IMR-90 (cell line): Measurements from ENCODE around the gene CTNNA2. TPM values are rescaled to one million over a fixed set of nuclear protein-coding genes. Genes with fewer than 3 reads are reported as not detected.

Source experiments
- ATAC-seq: fragments of 200-7000 bp; cut with Tn5 transposase; 2 replicates; pipeline ENCODE4 v1.9.1; 2020; ENCODE audit warnings: low read depth, mild to moderate bottlenecking, moderate library complexity
- BruUV-seq: library from RNA; stranded (reverse); fragments of 400-500 nt; replicated peaks from 2 replicates; lab custom pipeline; 2021; lab: Mats Ljungman, UMichigan
- CTCF ChIA-PET: fragments of 300-600 bp; formaldehyde crosslinking; extraction: SDS; loops from one replicate; lab custom pipeline; 2021; ENCODE audit warnings: antibody characterized with exemption; lab: Yijun Ruan, JAX
- POLR2A ChIA-PET: fragments of 300-600 bp; sonication (Branson Sonifier 250); formaldehyde crosslinking; loops from one replicate; lab custom pipeline; 2022; ENCODE audit warnings: antibody characterized with exemption; ENCODE audit not compliant: unreplicated experiment; lab: Charles Lee
- DNase-seq: peaks from one replicate; pipeline ENCODE4 v3.0.0; 2013
- H2AFZ ChIP-seq: replicated peaks from 2 replicates; pipeline ENCODE3; 2013; ENCODE audit warnings: low read length, mild to moderate bottlenecking; ENCODE audit not compliant: poor library complexity
- H2AK5ac ChIP-seq: 2 replicates; pipeline ENCODE4 v1.6.1; 2013; ENCODE audit warnings: low read depth, low read length, inconsistent platforms
- H2AK9ac ChIP-seq: replicated peaks from 2 replicates; pipeline ENCODE3; 2013; ENCODE audit warnings: mild to moderate bottlenecking, low read depth, low read length, moderate library complexity; ENCODE audit not compliant: poor library complexity
- H2BK120ac ChIP-seq: 2 replicates; pipeline ENCODE4 v1.6.1; 2013; ENCODE audit warnings: low read depth, low read length, inconsistent platforms
- H2BK15ac ChIP-seq: 3 replicates; pipeline ENCODE4 v1.6.1; 2013; ENCODE audit warnings: low read depth, low read length, inconsistent platforms
- H2BK20ac ChIP-seq: 2 replicates; pipeline ENCODE4 v1.6.1; 2013; ENCODE audit warnings: low read depth, mild to moderate bottlenecking, inconsistent platforms, low read length, moderate library complexity
- H2BK5ac ChIP-seq: 2 replicates; pipeline ENCODE4 v1.6.1; 2013; ENCODE audit warnings: mild to moderate bottlenecking, low read depth, low read length, inconsistent platforms; ENCODE audit not compliant: poor library complexity, severe bottlenecking
- H3K14ac ChIP-seq: replicated peaks from 2 replicates; pipeline ENCODE4 v1.6.1; 2013; ENCODE audit warnings: low read depth, low read length, inconsistent platforms
- H3K18ac ChIP-seq: 2 replicates; pipeline ENCODE4 v1.6.1; 2013; ENCODE audit warnings: low read depth, low read length, control low read depth
- H3K23ac ChIP-seq: 2 replicates; pipeline ENCODE4 v1.6.1; 2013; ENCODE audit warnings: low read depth, low read length, inconsistent platforms
- H3K27ac ChIP-seq: 2 replicates; pipeline ENCODE4 v1.5.1; 2013; ENCODE audit warnings: mild to moderate bottlenecking, control low read depth, low read length; ENCODE audit not compliant: insufficient read depth
- H3K27me3 ChIP-seq: 2 replicates; pipeline ENCODE4 v1.6.1; 2013; ENCODE audit warnings: low read length; ENCODE audit not compliant: control insufficient read depth, insufficient read depth
- H3K36me3 ChIP-seq: 2 replicates; pipeline ENCODE4 v1.6.1; 2013; ENCODE audit warnings: low read length, mixed read lengths; ENCODE audit not compliant: control insufficient read depth, insufficient read depth
- H3K4ac ChIP-seq: 2 replicates; pipeline ENCODE4 v1.6.1; 2013; ENCODE audit warnings: low read depth, low read length, inconsistent platforms
- H3K4me1 ChIP-seq: 2 replicates; pipeline ENCODE4 v1.6.1; 2013; ENCODE audit warnings: low read length, mixed read lengths; ENCODE audit not compliant: control insufficient read depth, insufficient read depth
- H3K4me2 ChIP-seq: 2 replicates; pipeline ENCODE4 v1.6.1; 2013; ENCODE audit warnings: low read depth, mild to moderate bottlenecking, control low read depth, low read length, moderate library complexity
- H3K4me3 ChIP-seq: 2 replicates; pipeline ENCODE4 v1.5.1; 2013; ENCODE audit warnings: low read depth, mild to moderate bottlenecking, control low read depth, low read length, moderate library complexity; ENCODE audit not compliant: insufficient read depth
- H3K56ac ChIP-seq: 2 replicates; pipeline ENCODE4 v1.6.1; 2013; ENCODE audit warnings: low read length, inconsistent platforms; ENCODE audit not compliant: insufficient read depth; ENCODE audit errors: extremely low read depth
- H3K79me1 ChIP-seq, 2 experiments: 2 replicates each; pipeline ENCODE4 v1.6.1; 2013; ENCODE audit warnings: low read length in 2 of 2, inconsistent platforms in 1 of 2, low read depth in 1 of 2
- H3K9ac ChIP-seq: 2 replicates; pipeline ENCODE4 v1.6.1; 2013; ENCODE audit warnings: low read depth, low read length, control low read depth
- H3K9me1 ChIP-seq: 2 replicates; pipeline ENCODE4 v1.6.1; 2013; ENCODE audit warnings: low read length, inconsistent platforms; ENCODE audit not compliant: insufficient read depth
- H3K9me3 ChIP-seq: 2 replicates; pipeline ENCODE4 v1.6.1; 2013; ENCODE audit warnings: low read length; ENCODE audit not compliant: control insufficient read depth, insufficient read depth
- H4K20me1 ChIP-seq: 2 replicates; pipeline ENCODE4 v1.6.1; 2013; ENCODE audit warnings: low read length, inconsistent platforms; ENCODE audit not compliant: insufficient read depth
- H4K5ac ChIP-seq: 2 replicates; pipeline ENCODE4 v1.6.1; 2013; ENCODE audit warnings: mild to moderate bottlenecking, low read depth, low read length, control low read depth
- H4K8ac ChIP-seq, 2 experiments: 2 replicates each; pipeline ENCODE4 v1.6.1; 2013; ENCODE audit warnings: low read depth in 2 of 2, low read length in 2 of 2, control low read depth in 1 of 2, inconsistent platforms in 1 of 2
- H4K91ac ChIP-seq: 2 replicates; pipeline ENCODE4 v1.6.1; 2013; ENCODE audit warnings: low read depth, low read length, inconsistent platforms; ENCODE audit not compliant: insufficient read depth
- BHLHE40 ChIP-seq: fragments of 150-350 bp; IDR thresholded peaks from 2 replicates; pipeline ENCODE4 v1.6.1; 2016; ENCODE audit warnings: mild to moderate bottlenecking, low read depth, low read length
- CEBPB ChIP-seq: IDR thresholded peaks from 2 replicates; pipeline ENCODE4 v1.6.1; 2012; ENCODE audit warnings: low read depth, low read length, improper control_type of control experiment
- CHD1 ChIP-seq: IDR thresholded peaks from 2 replicates; pipeline ENCODE4 v1.6.1; 2012; ENCODE audit warnings: low read depth, low read length, improper control_type of control experiment
- FOS ChIP-seq: fragments of 150-350 bp; IDR thresholded peaks from 2 replicates; pipeline ENCODE4 v1.6.1; 2016; ENCODE audit warnings: low read depth, low read length
- MAFK ChIP-seq: IDR thresholded peaks from 2 replicates; pipeline ENCODE4 v1.6.1; 2012; ENCODE audit warnings: low read depth, low read length, improper control_type of control experiment
- MAZ ChIP-seq: IDR thresholded peaks from 2 replicates; pipeline ENCODE4 v1.6.1; 2012; ENCODE audit warnings: low read depth, mild to moderate bottlenecking, low read length, improper control_type of control experiment, moderate library complexity, borderline replicate concordance
- MXI1 ChIP-seq: IDR thresholded peaks from 2 replicates; pipeline ENCODE4 v1.6.1; 2012; ENCODE audit warnings: low read depth, mild to moderate bottlenecking, low read length, moderate library complexity, borderline replicate concordance
- NFE2L2 ChIP-seq: fragments of 150-350 bp; IDR thresholded peaks from 2 replicates; pipeline ENCODE4 v1.6.1; 2016; ENCODE audit warnings: low read depth, mild to moderate bottlenecking, low read length
- POLR2A ChIP-seq: IDR thresholded peaks from 2 replicates; pipeline ENCODE4 v1.6.1; 2012; ENCODE audit warnings: mild to moderate bottlenecking, low read depth, low read length
- RAD21 ChIP-seq: IDR thresholded peaks from 2 replicates; pipeline ENCODE4 v1.6.1; 2012; ENCODE audit warnings: low read length, improper control_type of control experiment
- RCOR1 ChIP-seq: IDR thresholded peaks from 2 replicates; pipeline ENCODE4 v1.6.1; 2012; ENCODE audit warnings: mild to moderate bottlenecking, low read length, improper control_type of control experiment; ENCODE audit not compliant: insufficient replicate concordance
- RFX5 ChIP-seq: IDR thresholded peaks from 2 replicates; pipeline ENCODE4 v1.8.0; 2012; ENCODE audit warnings: low read depth, mild to moderate bottlenecking, low read length, moderate library complexity
- SMC3 ChIP-seq: fragments of 150-350 bp; IDR thresholded peaks from 2 replicates; pipeline ENCODE4 v1.6.1; 2016; ENCODE audit warnings: low read depth, mild to moderate bottlenecking, antibody characterized with exemption, low read length, moderate library complexity
- WGBS, 2 experiments: methylation state at CpG; one replicate each; pipeline versions ENCODE4 v1.1.5 to v1.1.7; 2013; ENCODE audit warnings: missing lambda C conversion rate in 2 of 2; ENCODE audit not compliant: insufficient read length in 1 of 2; ENCODE audit errors: extremely low coverage in 2 of 2; 5-methylcytosine and 5-hydroxymethylcytosine counted together
- dilution Hi-C: fragments of 300-500 bp; cut with HindIII; formaldehyde crosslinking; loops from one replicate; pipeline ENCODE4 v1.14.3; 2018; ENCODE audit warnings: low sequenced_read_pairs; ENCODE audit not compliant: unreplicated experiment
- in situ Hi-C: fragments of 300-500 bp; cut with MboI; formaldehyde crosslinking; loops from 3 replicates; pipeline ENCODE4 v1.14.3; 2019; ENCODE audit warnings: low sequenced_read_pairs, inconsistent platforms, mixed read lengths
- intact Hi-C: fragments of 100-400 bp; cut with micrococcal nuclease; formaldehyde crosslinking; loops from 2 replicates; pipeline ENCODE4 v1.10.0; 2022
- polyA plus RNA-seq, 3 experiments: library from polyadenylated mRNA; depleted of rRNA; stranded (reverse); fragments of >200 nt; gene quantifications; 2 replicates each; pipeline ENCODE4 v1.2.3, GENCODE V29; 2012; ENCODE audit warnings: low replicate concordance in 1 of 3
- total RNA-seq: library from RNA; depleted of rRNA; stranded (reverse); fragments of >200 nt; gene quantifications from 2 replicates; pipeline ENCODE4 v1.2.3, GENCODE V29; 2012
- TF ChIP-seq, protein P1 (sequence below): fragments of 150-350 bp; IDR thresholded peaks from 2 replicates; pipeline ENCODE4 v1.6.1; 2017; ENCODE audit warnings: mild to moderate bottlenecking, antibody characterized with exemption, low read length, low read depth
- TF ChIP-seq, protein P2 (sequence below): conservative IDR thresholded peaks from 2 replicates; pipeline ENCODE4 v1.5.1; 2012; ENCODE audit warnings: mild to moderate bottlenecking, low read depth, low read length, improper control_type of control experiment
- TF ChIP-seq, protein P3 (sequence below): fragments of 150-350 bp; IDR thresholded peaks from 2 replicates; pipeline ENCODE4 v1.6.1; 2016; ENCODE audit warnings: low read depth, mild to moderate bottlenecking, low read length, moderate library complexity, borderline replicate concordance

CTNNA2 gene
- total and polyA plus RNA-seq, 2 of the 4 experiments (the other 2 are of a cell fraction), result not detected

- Histone ChIP-seq H3K14ac (no peak overlapping the region), H3K4me2 (no peak overlapping the region), H4K20me1 (no peaks in the 10 kb centered on the region), H2BK15ac (no peak overlapping the region), H2AK9ac (no peak overlapping the region), H3K18ac (no peak overlapping the region), H3K27me3 (no peaks in the 10 kb centered on the region), H2AFZ (no peak overlapping the region), H2BK5ac (no peak overlapping the region), H2AK5ac (no peak overlapping the region), H4K91ac (no peak overlapping the region), H3K4ac (no peak overlapping the region), H3K4me1 (no peaks in the 10 kb centered on the region), H4K8ac (no peak overlapping the region), H3K9ac (no peak overlapping the region), H3K27ac (no peak overlapping the region), H2BK20ac (no peak overlapping the region), H3K79me1 (no peaks in the 10 kb centered on the region), H3K4me3 (no peak overlapping the region), H3K36me3 (no peaks in the 10 kb centered on the region), H2BK120ac (no peak overlapping the region), H3K23ac (no peak overlapping the region), H3K9me1 (no peaks in the 10 kb centered on the region), H3K9me3 (no peaks in the 10 kb centered on the region), H3K56ac (no peak overlapping the region), H4K5ac (no peak overlapping the region)
- ATAC-seq, result no peak
- DNase-seq, result no peak
- 100% methylated on average over 1 of the region's 3 CpGs; no CpG with 5 or more reads in 1 of the 2 experiments for WGBS, 2 experiments
- TF ChIP-seq MAFK (no peak), RCOR1 (no peak), CEBPB (no peak), CHD1 (no peak), FOS (no peak), BHLHE40 (no peak), SMC3 (no peak), RAD21 (no peak), RFX5 (no peak), MXI1 (no peak), NFE2L2 (no peak), MAZ (no peak), POLR2A (no peak)
- TF ChIP-seq, protein P1, sequence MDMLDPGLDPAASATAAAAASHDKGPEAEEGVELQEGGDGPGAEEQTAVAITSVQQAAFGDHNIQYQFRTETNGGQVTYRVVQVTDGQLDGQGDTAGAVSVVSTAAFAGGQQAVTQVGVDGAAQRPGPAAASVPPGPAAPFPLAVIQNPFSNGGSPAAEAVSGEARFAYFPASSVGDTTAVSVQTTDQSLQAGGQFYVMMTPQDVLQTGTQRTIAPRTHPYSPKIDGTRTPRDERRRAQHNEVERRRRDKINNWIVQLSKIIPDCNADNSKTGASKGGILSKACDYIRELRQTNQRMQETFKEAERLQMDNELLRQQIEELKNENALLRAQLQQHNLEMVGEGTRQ, result no peak
- TF ChIP-seq, protein P2, sequence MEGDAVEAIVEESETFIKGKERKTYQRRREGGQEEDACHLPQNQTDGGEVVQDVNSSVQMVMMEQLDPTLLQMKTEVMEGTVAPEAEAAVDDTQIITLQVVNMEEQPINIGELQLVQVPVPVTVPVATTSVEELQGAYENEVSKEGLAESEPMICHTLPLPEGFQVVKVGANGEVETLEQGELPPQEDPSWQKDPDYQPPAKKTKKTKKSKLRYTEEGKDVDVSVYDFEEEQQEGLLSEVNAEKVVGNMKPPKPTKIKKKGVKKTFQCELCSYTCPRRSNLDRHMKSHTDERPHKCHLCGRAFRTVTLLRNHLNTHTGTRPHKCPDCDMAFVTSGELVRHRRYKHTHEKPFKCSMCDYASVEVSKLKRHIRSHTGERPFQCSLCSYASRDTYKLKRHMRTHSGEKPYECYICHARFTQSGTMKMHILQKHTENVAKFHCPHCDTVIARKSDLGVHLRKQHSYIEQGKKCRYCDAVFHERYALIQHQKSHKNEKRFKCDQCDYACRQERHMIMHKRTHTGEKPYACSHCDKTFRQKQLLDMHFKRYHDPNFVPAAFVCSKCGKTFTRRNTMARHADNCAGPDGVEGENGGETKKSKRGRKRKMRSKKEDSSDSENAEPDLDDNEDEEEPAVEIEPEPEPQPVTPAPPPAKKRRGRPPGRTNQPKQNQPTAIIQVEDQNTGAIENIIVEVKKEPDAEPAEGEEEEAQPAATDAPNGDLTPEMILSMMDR, result no peak
- TF ChIP-seq, protein P3, sequence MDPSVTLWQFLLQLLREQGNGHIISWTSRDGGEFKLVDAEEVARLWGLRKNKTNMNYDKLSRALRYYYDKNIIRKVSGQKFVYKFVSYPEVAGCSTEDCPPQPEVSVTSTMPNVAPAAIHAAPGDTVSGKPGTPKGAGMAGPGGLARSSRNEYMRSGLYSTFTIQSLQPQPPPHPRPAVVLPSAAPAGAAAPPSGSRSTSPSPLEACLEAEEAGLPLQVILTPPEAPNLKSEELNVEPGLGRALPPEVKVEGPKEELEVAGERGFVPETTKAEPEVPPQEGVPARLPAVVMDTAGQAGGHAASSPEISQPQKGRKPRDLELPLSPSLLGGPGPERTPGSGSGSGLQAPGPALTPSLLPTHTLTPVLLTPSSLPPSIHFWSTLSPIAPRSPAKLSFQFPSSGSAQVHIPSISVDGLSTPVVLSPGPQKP, result no peak
- CTCF ChIA-PET, result interaction anchor here (0.9 kb wide), 1 partner anchor 18 kb away, joined by 4 read pairs; no protein-coding TSS in a partner anchor
- intact Hi-C loops (loop anchor here (10.0 kb wide), 1 partner anchor 238 kb away; no protein-coding TSS in a partner anchor), dilution Hi-C loops (no loop called here), in situ Hi-C loops (no loop called here)
- no TSS peak for BruUV-seq
- POLR2A ChIA-PET, result no interaction called here
Measured at GRCh38 chr2:80256782-80257167, 743.9 kb downstream of the CTNNA2 start.
